HG03097 (cell line): ENCODE results near the gene LHCGR.
A peak's percentile ranks its signal among the peaks of the same experiment; 100 is the strongest.
"Not testable (repeated sequence)": the region's sequence is repeated elsewhere in the genome, so short reads cannot be mapped to it uniquely, and the experiment has no call there.

Experiments used
- ATAC-seq: cut with Tn5 transposase; IDR thresholded peaks from one replicate; pipeline ENCODE4 v1.9.1; 2021; ENCODE audit not compliant: unreplicated experiment, low FRiP score

LHCGR gene

GRCh38 chr2:48713647-48714046 is 41.9 kb downstream of the LHCGR start:
- ATAC-seq, result no peak

GRCh38 chr2:48712151-48712550 is 43.4 kb downstream of the LHCGR start:
- ATAC-seq, result no peak

- no peak for ATAC-seq
Measured at GRCh38 chr2:48711343-48711742, 44.2 kb downstream of the LHCGR start.

- ATAC-seq, result no peak
Measured at GRCh38 chr2:48709096-48710034, 46.2 kb downstream of the LHCGR start.

GRCh38 chr2:48707466-48707865 is 48.1 kb downstream of the LHCGR start:
- ATAC-seq, result no peak

GRCh38 chr2:48703621-48704020 is 51.9 kb downstream of the LHCGR start:
- not testable (repeated sequence) for ATAC-seq

GRCh38 chr2:48699348-48699930 is 56.1 kb downstream of the LHCGR start:
- no peak for ATAC-seq

GRCh38 chr2:48696881-48697280 is 58.6 kb downstream of the LHCGR start:
- ATAC-seq, result no peak

- no peak for ATAC-seq
Measured at GRCh38 chr2:48695991-48696390, 59.5 kb downstream of the LHCGR start.

- ATAC-seq, result no peak
Measured at GRCh38 chr2:48694149-48694548, 61.4 kb downstream of the LHCGR start.

- no peak for ATAC-seq
Measured at GRCh38 chr2:48693645-48694044, 61.9 kb downstream of the LHCGR start.

- ATAC-seq, result no peak
Measured at GRCh38 chr2:48693066-48693465, 62.5 kb downstream of the LHCGR start.

GRCh38 chr2:48691935-48692691 is 63.4 kb downstream of the LHCGR start:
- no peak for ATAC-seq

- no peak for ATAC-seq
Measured at GRCh38 chr2:48685126-48685525, 70.4 kb downstream of the LHCGR start.

- ATAC-seq, result no peak
Measured at GRCh38 chr2:48677450-48677849, 78.1 kb downstream of the LHCGR start.

- ATAC-seq, result no peak
Measured at GRCh38 chr2:48674933-48675332, 80.6 kb downstream of the LHCGR start.

- no peak for ATAC-seq
Measured at GRCh38 chr2:48673581-48673980, 81.9 kb downstream of the LHCGR start.

GRCh38 chr2:48668992-48669391 is 86.5 kb downstream of the LHCGR start:
- peak; percentile 98 for ATAC-seq

GRCh38 chr2:48651158-48651790 is 104.2 kb downstream of the LHCGR start:
- no peak for ATAC-seq

GRCh38 chr2:48638261-48638660 is 117.3 kb downstream of the LHCGR start:
- ATAC-seq, result no peak
